Measurements from ENCODE around the gene C16orf90.

The C16orf90 gene
- total RNA-seq, result 0 reads per million in 4 experiments

- DNase-seq, result no peak
Measured at GRCh38 chr16:3495176-3495575, at the start of gene C16orf90. Gene C16orf90, minus strand, starts transcription at chr16:3495489. Its CDS starts 68 bp downstream, at chr16:3495421.

GRCh38 chr16:3542601-3543373, 47.5 kb upstream of the C16orf90 start:
- DNase-seq, result no peak

- DNase-seq, result no peak
Measured at GRCh38 chr16:3541527-3542155, 46.4 kb upstream of the C16orf90 start.

GRCh38 chr16:3538222-3538621, 42.9 kb upstream of the C16orf90 start:
- DNase-seq, result no peak

- no peak for DNase-seq
Measured at GRCh38 chr16:3536851-3537250, 41.6 kb upstream of the C16orf90 start.

- no peak for DNase-seq
Measured at GRCh38 chr16:3536271-3536731, 41.0 kb upstream of the C16orf90 start.

GRCh38 chr16:3534126-3534525, 38.8 kb upstream of the C16orf90 start:
- no peak for DNase-seq

- DNase-seq, result no peak
Measured at GRCh38 chr16:3532741-3533140, 37.5 kb upstream of the C16orf90 start.

- no peak for DNase-seq
Measured at GRCh38 chr16:3530371-3530914, 35.2 kb upstream of the C16orf90 start.

- no peak for DNase-seq
Measured at GRCh38 chr16:3529175-3529574, 33.9 kb upstream of the C16orf90 start.

GRCh38 chr16:3528406-3528805, 33.1 kb upstream of the C16orf90 start:
- no peak for DNase-seq

GRCh38 chr16:3527216-3527829, 32.0 kb upstream of the C16orf90 start:
- DNase-seq, result peak; percentile 14

- DNase-seq, result no peak
Measured at GRCh38 chr16:3525951-3526350, 30.7 kb upstream of the C16orf90 start.

GRCh38 chr16:3523281-3523680, 28.0 kb upstream of the C16orf90 start:
- DNase-seq, result no peak

- DNase-seq, result no peak
Measured at GRCh38 chr16:3520841-3521240, 25.6 kb upstream of the C16orf90 start.

GRCh38 chr16:3520413-3520812, 25.1 kb upstream of the C16orf90 start:
- no peak for DNase-seq

- DNase-seq, result no peak
Measured at GRCh38 chr16:3519581-3519980, 24.3 kb upstream of the C16orf90 start.

- DNase-seq, result no peak
Measured at GRCh38 chr16:3518986-3519348, 23.7 kb upstream of the C16orf90 start.

- no peak for DNase-seq
Measured at GRCh38 chr16:3518292-3518985, 23.1 kb upstream of the C16orf90 start.

- no peak for DNase-seq
Measured at GRCh38 chr16:3515897-3516296, 20.6 kb upstream of the C16orf90 start.

- DNase-seq, result no peak
Measured at GRCh38 chr16:3514621-3515020, 19.3 kb upstream of the C16orf90 start.

- no peak for DNase-seq
Measured at GRCh38 chr16:3513892-3514583, 18.7 kb upstream of the C16orf90 start.
